ENCODE data around the gene TRPM6. TPM values are rescaled to one million over a fixed set of nuclear protein-coding genes. Genes with fewer than 3 reads are reported as not detected.

The TRPM6 gene
- total RNA-seq, 4 donors from 2014 or later: 0.07 to 0.22 (median 0.20) TPM; not detected in 1

DNA sequence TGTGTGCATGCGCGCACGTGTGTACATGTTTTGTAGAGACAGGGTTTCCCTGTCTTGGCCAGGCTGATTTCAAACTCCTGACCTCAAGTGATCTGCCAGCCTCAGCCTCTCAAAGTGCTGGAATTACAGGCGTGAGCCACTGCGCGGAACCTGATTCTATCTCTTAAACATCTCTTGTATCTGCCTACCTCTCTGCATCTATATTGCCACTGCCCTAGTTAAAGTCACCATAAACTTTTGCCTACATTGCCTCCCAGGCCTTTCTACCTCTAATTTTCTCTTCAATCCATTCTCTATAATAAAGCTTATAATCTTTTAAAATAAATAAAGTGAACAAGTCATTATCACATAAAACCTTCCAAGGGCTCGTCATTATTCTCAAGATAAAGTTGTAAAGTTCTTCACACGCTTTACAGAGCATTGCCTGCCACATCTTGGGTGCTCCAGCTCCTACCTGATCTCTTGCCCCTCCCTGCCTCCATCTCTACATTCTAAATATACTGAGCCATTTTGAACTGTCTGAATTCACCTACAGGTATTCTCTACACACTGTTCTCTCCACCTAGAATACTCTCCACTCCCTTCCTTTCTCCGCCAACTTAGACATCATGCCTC, 15.0 kb downstream of the TRPM6 start:
- H3K36me3 ChIP-seq: no peaks in the 10 kb centered on the region
- no peak for ATAC-seq
- H3K9me3 ChIP-seq: no peaks in the 10 kb centered on the region
- TF ChIP-seq POLR2A (IDR thresholded peaks at IDR 0.05): no peak
- TF ChIP-seq, protein P1, sequence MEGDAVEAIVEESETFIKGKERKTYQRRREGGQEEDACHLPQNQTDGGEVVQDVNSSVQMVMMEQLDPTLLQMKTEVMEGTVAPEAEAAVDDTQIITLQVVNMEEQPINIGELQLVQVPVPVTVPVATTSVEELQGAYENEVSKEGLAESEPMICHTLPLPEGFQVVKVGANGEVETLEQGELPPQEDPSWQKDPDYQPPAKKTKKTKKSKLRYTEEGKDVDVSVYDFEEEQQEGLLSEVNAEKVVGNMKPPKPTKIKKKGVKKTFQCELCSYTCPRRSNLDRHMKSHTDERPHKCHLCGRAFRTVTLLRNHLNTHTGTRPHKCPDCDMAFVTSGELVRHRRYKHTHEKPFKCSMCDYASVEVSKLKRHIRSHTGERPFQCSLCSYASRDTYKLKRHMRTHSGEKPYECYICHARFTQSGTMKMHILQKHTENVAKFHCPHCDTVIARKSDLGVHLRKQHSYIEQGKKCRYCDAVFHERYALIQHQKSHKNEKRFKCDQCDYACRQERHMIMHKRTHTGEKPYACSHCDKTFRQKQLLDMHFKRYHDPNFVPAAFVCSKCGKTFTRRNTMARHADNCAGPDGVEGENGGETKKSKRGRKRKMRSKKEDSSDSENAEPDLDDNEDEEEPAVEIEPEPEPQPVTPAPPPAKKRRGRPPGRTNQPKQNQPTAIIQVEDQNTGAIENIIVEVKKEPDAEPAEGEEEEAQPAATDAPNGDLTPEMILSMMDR (IDR thresholded peaks at IDR 0.05 in 4 of 5, conservative IDR thresholded peaks at IDR 0.05 in 1 of 5): no peak
- in situ Hi-C loops (cut with MboI; ENCODE audit: low sequenced_read_pairs in 4 of 4) (no loop called here), intact Hi-C loops (cut with DNase I; ENCODE audit: low total_unique reads) (no loop called here)
- no peak overlapping the region for H3K27ac ChIP-seq
- DNase-seq: no peak
- no peaks in the 10 kb centered on the region for H3K4me1 ChIP-seq
- H3K27me3 ChIP-seq: no peaks in the 10 kb centered on the region
- no peak overlapping the region for H3K4me3 ChIP-seq

DNA sequence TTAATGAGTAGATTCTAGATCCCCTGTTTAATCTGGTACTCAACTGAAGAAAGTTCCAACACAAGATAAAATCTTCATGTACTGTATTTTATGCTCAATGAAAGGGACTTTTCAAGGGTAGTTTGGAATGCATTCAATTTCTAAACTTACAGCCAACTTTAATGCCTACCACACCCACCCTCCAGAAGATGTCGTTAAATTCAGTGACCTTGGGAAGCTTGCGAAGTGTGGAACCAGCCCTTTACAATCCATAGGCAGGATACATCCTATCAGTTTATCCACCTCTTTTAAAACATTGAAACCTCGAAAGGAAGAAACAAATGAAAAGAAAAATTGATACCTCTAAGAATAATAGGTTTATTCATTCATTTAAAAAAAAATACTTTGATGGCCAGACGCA, 20.2 kb downstream of the TRPM6 start:
- DNase-seq (no peak), ATAC-seq (no peak)
- no peaks in the 10 kb centered on the region for H3K36me3 ChIP-seq
- no peaks in the 10 kb centered on the region for H3K9me3 ChIP-seq
- no peak overlapping the region for H3K4me3 ChIP-seq
- in situ Hi-C loops (cut with MboI; ENCODE audit: low sequenced_read_pairs in 4 of 4) (no loop called here), intact Hi-C loops (cut with DNase I; ENCODE audit: low total_unique reads) (no loop called here)
- no peaks in the 10 kb centered on the region for H3K27me3 ChIP-seq
- H3K4me1 ChIP-seq: no peaks in the 10 kb centered on the region
- H3K27ac ChIP-seq: no peak overlapping the region
- TF ChIP-seq, protein P1 (IDR thresholded peaks at IDR 0.05 in 4 of 5, conservative IDR thresholded peaks at IDR 0.05 in 1 of 5): no peak
- TF ChIP-seq POLR2A (IDR thresholded peaks at IDR 0.05): no peak

DNA sequence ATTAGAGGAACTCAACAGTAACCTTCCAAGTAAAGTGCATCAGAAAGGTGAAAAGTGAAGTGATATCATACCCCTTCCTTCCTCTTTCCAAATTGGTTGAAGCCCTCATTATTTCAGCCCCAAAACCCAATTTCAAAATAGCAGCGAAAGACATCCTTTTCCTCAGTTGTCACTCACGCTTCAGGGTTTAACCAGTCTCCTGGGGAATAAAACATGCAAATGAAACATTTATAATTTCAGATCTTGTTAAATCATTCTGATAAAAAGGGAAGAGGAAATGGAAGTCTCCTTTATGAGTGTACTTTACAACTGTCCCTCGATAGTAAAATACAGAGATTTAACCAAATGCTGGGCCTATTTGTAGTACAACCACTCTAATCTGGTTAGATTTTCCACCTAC, 22.5 kb downstream of the TRPM6 start:
- no peak overlapping the region for H3K4me3 ChIP-seq
- H3K4me1 ChIP-seq: no peaks in the 10 kb centered on the region
- no peaks in the 10 kb centered on the region for H3K36me3 ChIP-seq
- TF ChIP-seq POLR2A (IDR thresholded peaks at IDR 0.05): no peak
- TF ChIP-seq, protein P1 (IDR thresholded peaks at IDR 0.05 in 4 of 5, conservative IDR thresholded peaks at IDR 0.05 in 1 of 5): no peak
- ATAC-seq: no peak
- H3K9me3 ChIP-seq: no peaks in the 10 kb centered on the region
- no peak for DNase-seq
- in situ Hi-C loops (cut with MboI; ENCODE audit: low sequenced_read_pairs in 4 of 4) (no loop called here), intact Hi-C loops (cut with DNase I; ENCODE audit: low total_unique reads) (no loop called here)
- no peak overlapping the region for H3K27ac ChIP-seq
- H3K27me3 ChIP-seq: no peaks in the 10 kb centered on the region

DNA sequence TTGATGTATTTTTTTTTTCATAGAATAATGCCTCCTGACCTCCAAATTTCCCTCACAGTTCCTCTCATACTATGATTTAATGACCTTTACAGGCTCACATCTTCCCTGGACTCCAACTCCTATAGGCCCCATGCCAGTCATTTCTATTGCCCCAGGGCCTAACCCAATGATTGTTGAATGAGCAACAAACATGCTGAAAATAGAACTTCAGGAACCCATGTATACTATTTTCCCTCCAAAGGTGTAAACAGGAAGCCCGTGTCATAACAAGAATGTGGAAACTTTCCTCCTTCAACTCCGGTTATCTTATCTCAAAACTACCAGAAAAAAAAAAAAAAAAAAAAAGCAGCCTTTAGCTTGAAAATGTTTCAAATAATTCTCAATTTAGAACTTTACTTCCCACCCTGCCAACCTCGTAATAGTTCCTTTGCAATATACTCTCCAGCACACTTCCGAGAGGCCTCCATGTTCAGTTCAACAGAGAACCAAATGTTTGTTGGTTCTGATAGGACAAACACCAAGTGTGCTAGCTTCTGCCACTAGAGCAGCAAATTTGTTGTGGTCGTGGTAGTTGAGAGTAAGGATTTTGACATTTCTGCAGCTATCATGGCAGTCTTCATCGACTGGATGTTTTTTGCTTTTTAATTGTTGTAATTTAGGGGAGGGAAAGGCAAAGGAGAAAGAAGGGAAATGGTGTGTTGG, 25.8 kb downstream of the TRPM6 start:
- DNase-seq (no peak), ATAC-seq (no peak)
- Histone ChIP-seq H3K4me1 (no peaks in the 10 kb centered on the region), H3K27ac (peak overlapping the region in 1 of 4 donors; percentile 24), H3K27me3 (no peaks in the 10 kb centered on the region), H3K36me3 (no peaks in the 10 kb centered on the region), H3K9me3 (no peaks in the 10 kb centered on the region), H3K4me3 (no peak overlapping the region)
- intact Hi-C loops (cut with DNase I; ENCODE audit: low total_unique reads) (loop anchor here (1.0 kb wide), 1 partner anchor 36 kb away; no protein-coding TSS in a partner anchor), in situ Hi-C loops (cut with MboI; ENCODE audit: low sequenced_read_pairs in 4 of 4) (no loop called here)
- TF ChIP-seq, protein P1 (IDR thresholded peaks at IDR 0.05 in 4 of 5, conservative IDR thresholded peaks at IDR 0.05 in 1 of 5): no peak
- no peak for TF ChIP-seq POLR2A (IDR thresholded peaks at IDR 0.05)

Measured in gastrocnemius medialis (tissue), 4 donors.